Stomach (tissue), 4 donors: ENCODE measurements around the gene CHST12.

Experiments
- CTCF ChIP-seq, 7 experiments: fragments of 450-650 bp in 4 of 7; fragments of 200-600 bp in 3 of 7; sonication (generic) in 3 of 7; IDR thresholded peaks; one replicate each; pipeline ENCODE4 v1.5.1; 2016 to 2019; ENCODE audit warnings: antibody characterized with exemption in 7 of 7, control low read depth in 2 of 7, mild to moderate bottlenecking in 1 of 7
- POLR2A ChIP-seq, 4 donors: fragments of 450-650 bp; IDR thresholded peaks; one replicate each; pipeline ENCODE4 v1.6.1; 2016; ENCODE audit warnings: antibody characterized with exemption in 4 of 4, control low read depth in 2 of 4, mild to moderate bottlenecking in 1 of 4, moderate library complexity in 1 of 4
- POLR2AphosphoS5 ChIP-seq, 3 donors: sonication (generic); formaldehyde crosslinking; IDR thresholded peaks; one replicate each; pipeline ENCODE4 v1.6.1; 2016; ENCODE audit warnings: antibody characterized with exemption in 3 of 3

GRCh38 chr7:2373124-2373556, 30.3 kb upstream of the CHST12 start:
- TF ChIP-seq POLR2AphosphoS5 (IDR thresholded peaks at IDR 0.05) (no peak), CTCF (IDR thresholded peaks at IDR 0.05) (peak in 1 of 7 experiments; percentile 14), POLR2A (IDR thresholded peaks at IDR 0.05) (no peak)
